Measurements from ENCODE around the gene ADGRG3. TPM values are rescaled to one million over a fixed set of nuclear protein-coding genes. Genes with fewer than 3 reads are reported as not detected.
A peak's percentile ranks its signal among the peaks of the same experiment; 100 is the strongest.

ADGRG3 gene
- total and polyA plus RNA-seq, 10 of the 15 experiments (the other 5 are each of a cell fraction or from before 2014, with no cell fraction given), result 0.10 to 0.11 (median 0.10) TPM; not detected in 7

DNA sequence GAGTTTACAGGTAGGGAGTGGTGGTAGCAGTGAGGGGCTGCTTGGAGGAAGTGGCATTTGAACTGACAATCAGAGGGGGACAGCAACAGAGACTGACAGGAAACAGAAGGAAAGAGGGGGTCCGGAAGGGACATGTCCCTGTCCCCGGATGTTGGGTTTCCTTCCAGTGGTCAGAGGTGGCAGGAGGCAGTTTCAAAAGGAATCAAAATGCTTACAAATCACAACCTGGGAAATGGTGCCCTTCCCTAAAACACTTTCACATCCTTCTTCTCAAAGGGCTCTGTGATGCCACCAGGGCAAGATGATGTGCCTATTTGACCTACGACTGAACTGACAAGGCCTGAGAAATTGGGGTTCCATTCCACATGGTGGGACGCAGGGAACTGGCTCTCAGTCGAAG, 20.0 kb upstream of the ADGRG3 start (continued):
- TF ChIP-seq RELB (IDR thresholded peaks at IDR 0.05; ENCODE audit: low read depth) (peak; percentile 44), PAX5 (IDR thresholded peaks at IDR 0.05; ENCODE audit: borderline replicate concordance, low read depth, low read length) (0 out of 2 replicates have a peak, but pooled peaks have one; percentile 9), RAD21 (IDR thresholded peaks at IDR 0.05; ENCODE audit: insufficient read depth, low read depth, low read length) (no peak), NFIC (IDR thresholded peaks at IDR 0.05; ENCODE audit: low read depth, low read length) (0 out of 2 replicates have a peak, but pooled peaks have one; percentile 39), POLR2AphosphoS2 (IDR thresholded peaks at IDR 0.05; ENCODE audit: low read depth, low read length) (no peak), CHD2 (IDR thresholded peaks at IDR 0.05; ENCODE audit: borderline replicate concordance, low read depth, low read length) (no peak), ZBTB4 (CRISPR knock-in tag; IDR thresholded peaks at IDR 0.05) (no peak), RAD51 (IDR thresholded peaks at IDR 0.05) (no peak), IRF5 (IDR thresholded peaks at IDR 0.05; ENCODE audit: borderline replicate concordance) (no peak), NR2F1 (conservative IDR thresholded peaks at IDR 0.05) (peak; percentile 37; the same call in 1 of the 2 replicates), JUNB (IDR thresholded peaks at IDR 0.05) (no peak)
- TF ChIP-seq, protein P1, sequence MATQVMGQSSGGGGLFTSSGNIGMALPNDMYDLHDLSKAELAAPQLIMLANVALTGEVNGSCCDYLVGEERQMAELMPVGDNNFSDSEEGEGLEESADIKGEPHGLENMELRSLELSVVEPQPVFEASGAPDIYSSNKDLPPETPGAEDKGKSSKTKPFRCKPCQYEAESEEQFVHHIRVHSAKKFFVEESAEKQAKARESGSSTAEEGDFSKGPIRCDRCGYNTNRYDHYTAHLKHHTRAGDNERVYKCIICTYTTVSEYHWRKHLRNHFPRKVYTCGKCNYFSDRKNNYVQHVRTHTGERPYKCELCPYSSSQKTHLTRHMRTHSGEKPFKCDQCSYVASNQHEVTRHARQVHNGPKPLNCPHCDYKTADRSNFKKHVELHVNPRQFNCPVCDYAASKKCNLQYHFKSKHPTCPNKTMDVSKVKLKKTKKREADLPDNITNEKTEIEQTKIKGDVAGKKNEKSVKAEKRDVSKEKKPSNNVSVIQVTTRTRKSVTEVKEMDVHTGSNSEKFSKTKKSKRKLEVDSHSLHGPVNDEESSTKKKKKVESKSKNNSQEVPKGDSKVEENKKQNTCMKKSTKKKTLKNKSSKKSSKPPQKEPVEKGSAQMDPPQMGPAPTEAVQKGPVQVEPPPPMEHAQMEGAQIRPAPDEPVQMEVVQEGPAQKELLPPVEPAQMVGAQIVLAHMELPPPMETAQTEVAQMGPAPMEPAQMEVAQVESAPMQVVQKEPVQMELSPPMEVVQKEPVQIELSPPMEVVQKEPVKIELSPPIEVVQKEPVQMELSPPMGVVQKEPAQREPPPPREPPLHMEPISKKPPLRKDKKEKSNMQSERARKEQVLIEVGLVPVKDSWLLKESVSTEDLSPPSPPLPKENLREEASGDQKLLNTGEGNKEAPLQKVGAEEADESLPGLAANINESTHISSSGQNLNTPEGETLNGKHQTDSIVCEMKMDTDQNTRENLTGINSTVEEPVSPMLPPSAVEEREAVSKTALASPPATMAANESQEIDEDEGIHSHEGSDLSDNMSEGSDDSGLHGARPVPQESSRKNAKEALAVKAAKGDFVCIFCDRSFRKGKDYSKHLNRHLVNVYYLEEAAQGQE (IDR thresholded peaks at IDR 0.05; ENCODE audit: low read depth, low read length), result no peak
- TF ChIP-seq, protein P2, sequence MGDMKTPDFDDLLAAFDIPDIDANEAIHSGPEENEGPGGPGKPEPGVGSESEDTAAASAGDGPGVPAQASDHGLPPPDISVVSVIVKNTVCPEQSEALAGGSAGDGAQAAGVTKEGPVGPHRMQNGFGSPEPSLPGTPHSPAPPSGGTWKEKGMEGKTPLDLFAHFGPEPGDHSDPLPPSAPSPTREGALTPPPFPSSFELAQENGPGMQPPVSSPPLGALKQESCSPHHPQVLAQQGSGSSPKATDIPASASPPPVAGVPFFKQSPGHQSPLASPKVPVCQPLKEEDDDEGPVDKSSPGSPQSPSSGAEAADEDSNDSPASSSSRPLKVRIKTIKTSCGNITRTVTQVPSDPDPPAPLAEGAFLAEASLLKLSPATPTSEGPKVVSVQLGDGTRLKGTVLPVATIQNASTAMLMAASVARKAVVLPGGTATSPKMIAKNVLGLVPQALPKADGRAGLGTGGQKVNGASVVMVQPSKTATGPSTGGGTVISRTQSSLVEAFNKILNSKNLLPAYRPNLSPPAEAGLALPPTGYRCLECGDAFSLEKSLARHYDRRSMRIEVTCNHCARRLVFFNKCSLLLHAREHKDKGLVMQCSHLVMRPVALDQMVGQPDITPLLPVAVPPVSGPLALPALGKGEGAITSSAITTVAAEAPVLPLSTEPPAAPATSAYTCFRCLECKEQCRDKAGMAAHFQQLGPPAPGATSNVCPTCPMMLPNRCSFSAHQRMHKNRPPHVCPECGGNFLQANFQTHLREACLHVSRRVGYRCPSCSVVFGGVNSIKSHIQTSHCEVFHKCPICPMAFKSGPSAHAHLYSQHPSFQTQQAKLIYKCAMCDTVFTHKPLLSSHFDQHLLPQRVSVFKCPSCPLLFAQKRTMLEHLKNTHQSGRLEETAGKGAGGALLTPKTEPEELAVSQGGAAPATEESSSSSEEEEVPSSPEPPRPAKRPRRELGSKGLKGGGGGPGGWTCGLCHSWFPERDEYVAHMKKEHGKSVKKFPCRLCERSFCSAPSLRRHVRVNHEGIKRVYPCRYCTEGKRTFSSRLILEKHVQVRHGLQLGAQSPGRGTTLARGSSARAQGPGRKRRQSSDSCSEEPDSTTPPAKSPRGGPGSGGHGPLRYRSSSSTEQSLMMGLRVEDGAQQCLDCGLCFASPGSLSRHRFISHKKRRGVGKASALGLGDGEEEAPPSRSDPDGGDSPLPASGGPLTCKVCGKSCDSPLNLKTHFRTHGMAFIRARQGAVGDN (IDR thresholded peaks at IDR 0.05), result peak; percentile 48
- TF ChIP-seq, protein P3, sequence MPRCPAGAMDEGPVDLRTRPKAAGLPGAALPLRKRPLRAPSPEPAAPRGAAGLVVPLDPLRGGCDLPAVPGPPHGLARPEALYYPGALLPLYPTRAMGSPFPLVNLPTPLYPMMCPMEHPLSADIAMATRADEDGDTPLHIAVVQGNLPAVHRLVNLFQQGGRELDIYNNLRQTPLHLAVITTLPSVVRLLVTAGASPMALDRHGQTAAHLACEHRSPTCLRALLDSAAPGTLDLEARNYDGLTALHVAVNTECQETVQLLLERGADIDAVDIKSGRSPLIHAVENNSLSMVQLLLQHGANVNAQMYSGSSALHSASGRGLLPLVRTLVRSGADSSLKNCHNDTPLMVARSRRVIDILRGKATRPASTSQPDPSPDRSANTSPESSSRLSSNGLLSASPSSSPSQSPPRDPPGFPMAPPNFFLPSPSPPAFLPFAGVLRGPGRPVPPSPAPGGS (IDR thresholded peaks at IDR 0.05; ENCODE audit: borderline replicate concordance, insufficient read depth, low read depth, low read length, poor library complexity, severe bottlenecking), result no peak
